ENCODE results near the gene USP54.
"Not testable (repeated sequence)": the region's sequence is repeated elsewhere in the genome, so short reads cannot be mapped to it uniquely, and the experiment has no call there.

Gene USP54, protein sequence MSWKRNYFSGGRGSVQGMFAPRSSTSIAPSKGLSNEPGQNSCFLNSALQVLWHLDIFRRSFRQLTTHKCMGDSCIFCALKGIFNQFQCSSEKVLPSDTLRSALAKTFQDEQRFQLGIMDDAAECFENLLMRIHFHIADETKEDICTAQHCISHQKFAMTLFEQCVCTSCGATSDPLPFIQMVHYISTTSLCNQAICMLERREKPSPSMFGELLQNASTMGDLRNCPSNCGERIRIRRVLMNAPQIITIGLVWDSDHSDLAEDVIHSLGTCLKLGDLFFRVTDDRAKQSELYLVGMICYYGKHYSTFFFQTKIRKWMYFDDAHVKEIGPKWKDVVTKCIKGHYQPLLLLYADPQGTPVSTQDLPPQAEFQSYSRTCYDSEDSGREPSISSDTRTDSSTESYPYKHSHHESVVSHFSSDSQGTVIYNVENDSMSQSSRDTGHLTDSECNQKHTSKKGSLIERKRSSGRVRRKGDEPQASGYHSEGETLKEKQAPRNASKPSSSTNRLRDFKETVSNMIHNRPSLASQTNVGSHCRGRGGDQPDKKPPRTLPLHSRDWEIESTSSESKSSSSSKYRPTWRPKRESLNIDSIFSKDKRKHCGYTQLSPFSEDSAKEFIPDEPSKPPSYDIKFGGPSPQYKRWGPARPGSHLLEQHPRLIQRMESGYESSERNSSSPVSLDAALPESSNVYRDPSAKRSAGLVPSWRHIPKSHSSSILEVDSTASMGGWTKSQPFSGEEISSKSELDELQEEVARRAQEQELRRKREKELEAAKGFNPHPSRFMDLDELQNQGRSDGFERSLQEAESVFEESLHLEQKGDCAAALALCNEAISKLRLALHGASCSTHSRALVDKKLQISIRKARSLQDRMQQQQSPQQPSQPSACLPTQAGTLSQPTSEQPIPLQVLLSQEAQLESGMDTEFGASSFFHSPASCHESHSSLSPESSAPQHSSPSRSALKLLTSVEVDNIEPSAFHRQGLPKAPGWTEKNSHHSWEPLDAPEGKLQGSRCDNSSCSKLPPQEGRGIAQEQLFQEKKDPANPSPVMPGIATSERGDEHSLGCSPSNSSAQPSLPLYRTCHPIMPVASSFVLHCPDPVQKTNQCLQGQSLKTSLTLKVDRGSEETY (N-terminal part only)

GRCh38 chr10:73590881-73591799 lies at the start of gene USP54:
TSS of gene USP54 (minus strand) at chr10:73591342. CDS start at chr10:73575658, 15,684 bp downstream.
- peak; percentile 86 for DNase-seq

DNA sequence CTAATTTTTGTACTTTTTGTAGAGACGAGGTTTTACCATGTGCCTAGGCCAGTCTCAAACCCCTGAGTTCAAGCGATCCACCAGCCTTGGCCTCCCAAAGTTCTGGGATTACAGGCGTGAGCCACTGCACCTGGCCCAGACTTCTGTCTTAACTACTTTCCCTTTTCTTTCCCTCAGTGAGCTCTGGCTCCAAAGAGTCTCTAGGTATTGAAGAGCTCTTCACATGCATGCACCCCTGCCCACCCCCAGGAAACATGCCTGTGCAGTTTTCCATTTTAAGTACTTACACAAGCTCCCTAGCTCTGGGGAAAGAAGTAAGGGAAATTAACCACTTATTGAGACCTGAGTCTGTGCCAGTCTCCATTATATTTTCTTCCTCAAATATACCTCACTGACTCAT lies 48.1 kb upstream of the USP54 start:
- DNase-seq = no peak

DNA sequence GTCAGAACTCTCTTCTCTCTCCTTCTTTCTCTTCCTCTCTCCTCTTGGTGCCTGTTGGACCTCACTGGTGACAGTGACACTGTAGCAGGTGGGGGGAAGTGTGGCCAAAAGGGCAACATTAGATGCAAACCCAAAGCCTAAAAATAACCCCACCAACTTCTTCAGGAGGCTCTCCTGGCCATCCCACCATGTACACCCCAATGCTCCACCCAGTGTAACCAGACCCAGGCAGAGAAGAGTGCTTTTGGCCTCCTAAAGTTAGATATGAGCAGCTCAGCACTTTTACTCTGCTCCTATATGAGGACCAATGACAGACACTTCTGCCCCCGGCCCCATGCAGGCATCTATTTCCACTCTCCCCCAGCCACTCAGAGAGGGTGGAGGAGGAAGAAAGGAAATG lies 44.6 kb upstream of the USP54 start:
- no peak for DNase-seq

DNA sequence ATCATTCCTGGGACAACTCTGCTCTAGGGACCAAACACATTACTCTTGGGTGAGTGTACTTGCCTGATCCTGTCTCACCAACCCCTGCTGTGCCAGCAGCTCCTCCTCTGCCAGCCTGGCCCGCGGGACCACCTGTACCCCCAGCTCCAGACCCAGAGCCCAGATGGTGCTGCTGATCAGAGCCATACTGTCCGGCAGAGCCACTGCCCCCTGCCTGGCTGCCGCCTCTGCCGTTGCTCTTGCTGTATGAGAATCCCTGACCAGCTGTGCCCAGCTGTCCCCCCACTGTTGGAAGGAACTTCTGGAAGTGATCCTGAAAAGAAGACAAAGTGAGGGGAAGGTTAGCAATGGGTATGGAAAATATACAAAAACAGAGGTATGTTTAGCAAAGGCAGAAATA lies 43.3 kb upstream of the USP54 start:
- DNase-seq = no peak

DNA sequence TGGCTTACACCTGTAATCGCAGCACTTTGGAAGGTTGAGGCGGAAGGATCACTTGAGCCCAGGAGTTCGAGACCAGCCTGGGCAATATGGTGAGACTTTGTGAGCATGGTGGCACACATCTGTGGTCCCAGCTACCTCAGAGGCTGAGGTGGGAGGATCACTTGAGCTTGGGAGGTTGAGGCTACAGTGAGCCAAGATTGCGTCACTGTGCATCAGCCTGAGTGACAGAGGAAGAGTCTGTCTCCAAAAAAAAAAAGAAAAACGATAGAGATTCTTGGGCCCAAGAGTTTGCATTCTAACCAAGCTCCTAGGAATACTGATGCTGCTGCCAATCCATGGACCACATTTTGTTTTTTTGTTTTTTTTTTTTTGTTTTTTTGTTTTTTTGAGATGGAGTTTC lies 38.0 kb upstream of the USP54 start:
- no peak for DNase-seq

GRCh38 chr10:73628405-73628804 lies 37.3 kb upstream of the USP54 start:
- DNase-seq = no peak

DNA sequence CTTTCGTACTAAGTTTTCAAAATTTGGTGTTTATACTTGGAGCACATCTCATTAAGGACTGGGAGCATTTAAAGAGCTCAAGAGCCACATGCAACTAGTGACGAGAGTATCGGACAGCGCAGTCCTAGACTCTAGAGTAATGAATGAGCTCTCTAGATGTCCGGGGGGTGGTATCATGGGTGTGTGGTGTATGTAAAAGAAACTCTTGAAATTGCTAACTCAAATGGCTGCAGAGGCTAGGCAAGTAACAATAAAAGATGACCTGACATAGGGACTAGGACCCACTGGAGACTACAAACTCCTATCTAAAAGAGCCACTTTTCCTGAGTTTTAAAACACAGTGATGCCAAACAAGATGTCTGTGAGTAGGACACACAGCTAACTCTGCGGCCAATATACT lies 36.2 kb upstream of the USP54 start:
- no peak for DNase-seq

- DNase-seq = peak; percentile 97
These were observed 35.0 kb upstream of the USP54 start for GRCh38 chr10:73625884-73626752.

DNA sequence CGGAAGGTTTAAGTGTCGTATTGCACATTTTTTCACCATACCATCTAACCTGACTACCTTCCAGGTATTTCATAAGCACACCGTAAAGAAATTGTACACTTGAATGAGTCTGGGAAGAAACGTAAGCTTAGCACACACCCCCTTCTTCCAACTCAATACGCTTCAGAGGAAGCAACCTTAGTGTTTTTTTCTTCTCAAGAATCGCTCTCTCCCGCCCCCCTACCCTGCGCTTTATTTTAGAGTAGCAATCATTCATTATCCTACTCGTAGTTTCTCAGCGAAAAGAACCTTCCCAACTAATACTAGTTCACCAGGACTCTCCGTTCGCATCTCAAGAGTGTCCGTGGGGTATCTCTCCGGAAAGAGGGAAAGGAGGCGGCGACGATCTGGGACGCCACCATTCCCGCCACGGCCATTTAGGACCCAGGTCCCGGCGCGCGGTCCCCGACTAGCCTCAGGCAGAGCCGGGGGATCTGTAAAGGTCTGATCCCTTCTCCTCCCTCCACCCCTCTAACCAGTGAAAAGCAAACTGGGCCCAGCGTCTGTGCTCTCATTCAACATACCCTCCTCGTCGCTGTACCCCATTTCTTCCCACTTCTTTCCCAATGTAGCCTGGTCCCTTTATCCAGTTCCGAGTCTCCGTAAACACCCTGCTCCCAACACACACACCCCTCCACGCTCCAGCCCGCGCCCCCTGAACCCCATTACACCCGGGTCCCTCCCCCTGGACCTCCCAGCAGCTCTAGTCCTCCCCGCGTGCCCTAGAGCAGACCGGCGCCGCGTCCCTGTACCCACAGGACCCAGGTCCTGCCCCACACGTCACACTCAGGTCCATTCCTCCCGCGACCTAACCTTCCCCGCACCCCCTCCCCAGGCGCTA lies 34.1 kb upstream of the USP54 start:
- peak; percentile 77 for DNase-seq

- no peak for DNase-seq
These were observed 31.9 kb upstream of the USP54 start for GRCh38 chr10:73623056-73623455.

GRCh38 chr10:73620974-73621373 lies 29.8 kb upstream of the USP54 start:
- DNase-seq = not testable (repeated sequence)

DNA sequence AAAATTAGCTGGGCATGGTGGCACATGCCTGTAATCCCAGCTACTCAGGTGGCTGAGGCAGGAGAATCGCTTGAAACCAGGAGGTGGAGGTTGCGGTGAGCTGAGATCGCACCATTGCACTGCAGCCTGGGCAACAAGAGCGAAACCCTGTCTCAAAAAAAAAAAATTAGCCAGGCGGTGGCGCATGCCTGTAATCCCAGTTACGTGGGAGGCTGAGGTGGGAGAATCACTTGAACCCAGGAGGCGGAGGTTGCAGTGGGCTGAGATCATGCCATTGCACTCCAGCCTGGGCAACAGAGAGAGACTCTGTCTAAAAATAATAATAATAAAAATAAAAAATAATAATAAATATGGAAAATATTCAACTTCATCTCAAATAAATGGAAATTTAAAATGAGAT lies 26.0 kb upstream of the USP54 start:
- DNase-seq = not testable (repeated sequence)

GRCh38 chr10:73614720-73615119 lies 23.6 kb upstream of the USP54 start:
- no peak for DNase-seq

DNA sequence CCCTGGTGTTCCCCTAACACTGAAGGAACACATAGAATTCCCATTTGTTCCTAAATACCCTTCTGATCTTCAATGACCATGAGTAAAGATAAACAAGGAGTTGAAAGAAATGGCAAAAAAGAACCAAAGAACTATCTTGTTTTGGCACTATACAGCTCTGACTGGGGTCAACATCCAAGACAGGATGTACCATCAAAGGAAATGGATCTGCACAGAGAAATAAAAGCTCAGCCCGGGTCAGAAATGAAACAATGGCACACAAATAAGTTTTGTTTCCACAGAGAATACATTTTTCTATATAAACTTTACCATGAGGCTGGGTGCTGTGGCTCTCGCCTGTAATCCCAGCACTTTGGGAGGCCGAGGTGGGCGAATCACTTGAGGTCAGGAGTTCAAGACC lies 18.0 kb upstream of the USP54 start:
- DNase-seq = no peak

- DNase-seq = peak; percentile 94
These were observed 10.4 kb upstream of the USP54 start for GRCh38 chr10:73601486-73601921.

DNA sequence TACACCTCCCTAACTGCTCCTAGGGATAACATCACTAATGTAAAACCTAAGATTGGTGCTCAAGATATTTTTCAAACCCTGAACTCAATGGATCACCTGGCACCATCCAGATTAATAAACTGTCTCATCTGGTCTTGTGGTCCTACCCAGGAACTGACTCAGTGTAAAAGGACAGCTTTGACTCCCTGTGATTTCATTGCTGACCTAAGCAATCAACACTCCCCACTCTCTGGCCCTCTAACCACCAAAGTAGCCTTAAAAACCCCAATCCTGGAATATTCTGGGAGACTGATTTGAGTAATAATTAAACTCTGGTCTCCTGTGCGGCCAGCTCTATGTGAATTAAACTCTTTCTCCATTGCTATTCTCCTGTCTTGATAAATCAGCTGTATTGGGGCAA lies 6.2 kb upstream of the USP54 start:
- DNase-seq = no peak

DNA sequence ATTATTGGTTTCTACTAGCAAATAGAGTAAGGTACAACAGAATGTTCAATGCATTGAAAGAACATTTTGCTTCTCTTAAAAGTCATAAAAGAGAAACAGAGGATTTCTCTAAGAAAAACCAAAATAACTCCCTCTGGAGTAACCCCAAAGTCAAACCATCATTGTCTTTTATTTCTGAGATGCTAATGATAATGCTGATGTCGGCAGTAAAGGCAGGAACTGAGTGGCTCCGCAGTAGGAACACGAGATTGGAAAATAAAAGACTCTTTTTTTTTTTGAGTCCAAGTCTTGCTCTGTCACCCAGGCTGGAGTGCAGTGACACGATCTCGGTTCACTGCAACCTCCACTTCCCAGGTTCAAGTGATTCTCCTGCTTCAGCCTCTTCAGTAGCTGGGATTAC lies 2.7 kb upstream of the USP54 start:
- no peak for DNase-seq

DNA sequence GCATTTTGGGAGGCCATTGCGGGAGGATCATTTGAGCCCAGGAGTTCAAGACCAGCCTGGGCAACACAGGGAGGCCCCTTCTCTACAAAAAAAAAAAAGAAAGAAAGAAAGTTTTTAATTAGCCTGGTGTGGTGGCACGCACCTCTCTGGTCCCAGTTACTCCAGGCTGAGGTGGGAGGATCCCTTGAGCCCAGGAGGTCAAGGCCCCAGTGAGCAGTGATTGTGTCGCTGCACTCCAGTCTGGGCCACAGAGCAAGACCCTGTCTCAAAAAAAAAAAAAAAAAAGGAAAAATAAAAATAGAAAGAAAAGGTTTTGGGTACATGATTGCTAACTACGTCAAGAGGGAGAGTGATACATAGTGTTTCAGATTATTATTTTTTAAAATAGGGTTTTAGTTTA lies 2.0 kb upstream of the USP54 start:
- no peak for DNase-seq

DNA sequence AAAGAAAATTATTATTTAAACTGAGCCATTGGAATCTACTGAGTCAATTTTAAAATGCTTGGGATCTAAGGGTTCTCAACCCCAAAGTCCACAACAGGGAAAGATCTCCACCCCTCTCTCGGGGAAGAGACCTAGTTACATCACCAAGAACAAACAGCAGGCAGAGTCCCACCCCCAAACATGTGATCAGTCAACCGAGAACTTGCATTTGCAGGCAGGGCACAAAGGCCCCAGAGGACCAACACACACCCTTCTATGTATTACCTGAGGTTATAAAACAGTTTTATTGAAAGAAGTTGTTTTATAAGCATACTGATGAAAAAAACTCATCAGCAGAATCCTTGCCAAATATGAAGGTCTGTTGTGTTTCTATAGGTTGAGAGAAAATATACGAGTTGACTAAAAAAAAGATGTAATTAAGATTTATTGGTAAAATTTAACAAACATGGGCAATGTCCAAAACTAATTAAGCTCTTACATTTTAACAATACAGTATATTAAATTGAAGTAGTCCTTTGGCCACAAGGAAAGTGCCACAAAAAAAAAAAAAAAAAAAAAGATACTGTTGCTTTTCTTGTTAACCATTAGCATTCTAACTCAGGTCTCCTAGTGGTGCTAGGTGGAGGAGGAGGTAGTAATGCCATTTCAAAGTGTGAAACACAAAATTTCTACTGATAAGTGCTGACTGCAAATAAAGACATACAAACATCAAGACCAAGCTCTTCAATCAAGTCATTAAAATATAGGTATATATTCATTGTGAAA lies 975 bp upstream of the USP54 start:
- peak; percentile 91 for DNase-seq

Measured in islet precursor cell (in vitro differentiated cells).